ENCODE results near the gene RADIL.

GRCh38 chr7:4861227-4861626, 22.3 kb downstream of the RADIL start:
- TF ChIP-seq CTCF (IDR thresholded peaks at IDR 0.05; ENCODE audit: insufficient read depth, low read length) (no peak), REST (IDR thresholded peaks at IDR 0.05; ENCODE audit: insufficient replicate concordance, low read depth) (no peak)
